Panc1 (cell line): Measurements from ENCODE around the gene MDN1. TPM values are rescaled to one million over a fixed set of nuclear protein-coding genes. Genes with fewer than 3 reads are reported as not detected.

Experiments
- ATAC-seq: fragments of 200-7000 bp; cut with Tn5 transposase; 2 replicates; pipeline ENCODE4 v1.9.1; 2020; ENCODE audit warnings: mild to moderate bottlenecking, moderate library complexity
- BruUV-seq: library from RNA; stranded (reverse); fragments of 400-500 nt; replicated peaks from 2 replicates; lab custom pipeline; 2021; lab: Mats Ljungman, UMichigan
- CTCF ChIA-PET: fragments of 300-600 bp; sonication (Branson Sonifier 250); formaldehyde crosslinking; loops from one replicate; lab custom pipeline; 2022; ENCODE audit warnings: antibody characterized with exemption; lab: Charles Lee
- POLR2A ChIA-PET: fragments of 300-600 bp; sonication (Branson Sonifier 250); formaldehyde crosslinking; loops from one replicate; lab custom pipeline; 2022; ENCODE audit warnings: antibody characterized with exemption; lab: Charles Lee
- DNase-seq: peaks from one replicate; pipeline ENCODE4 v3.0.0-alpha.2; 2010; ENCODE audit warnings: low read depth, low spot score
- H3K27ac ChIP-seq: 2 replicates; pipeline ENCODE4 v1.5.1; 2011; ENCODE audit warnings: mild to moderate bottlenecking, low read length, inconsistent platforms
- H3K27me3 ChIP-seq: fragments of 200-500 bp; sonication (Bioruptor generic); 2 replicates; pipeline ENCODE4 v1.6.0; 2014; ENCODE audit warnings: low read length, inconsistent platforms; ENCODE audit not compliant: control insufficient read depth, insufficient read depth
- H3K36me3 ChIP-seq: fragments of 200-500 bp; sonication (Bioruptor generic); 2 replicates; pipeline ENCODE4 v1.5.1; 2014; ENCODE audit warnings: inconsistent platforms, mild to moderate bottlenecking, low read length, moderate library complexity; ENCODE audit not compliant: control insufficient read depth, insufficient read depth
- H3K4me1 ChIP-seq: 2 replicates; pipeline ENCODE4 v1.5.1; 2011; ENCODE audit warnings: inconsistent platforms, mild to moderate bottlenecking, low read length, moderate library complexity; ENCODE audit not compliant: control insufficient read depth, insufficient read depth
- H3K4me3 ChIP-seq, 2 experiments: 2 replicates each; pipeline ENCODE4 v1.5.1; 2011 to 2012; ENCODE audit warnings: low read depth in 2 of 2, low read length in 2 of 2, mild to moderate bottlenecking in 2 of 2, inconsistent platforms in 1 of 2, moderate library complexity in 1 of 2
- H3K9me3 ChIP-seq: fragments of 200-500 bp; sonication (Bioruptor generic); 2 replicates; pipeline ENCODE4 v1.5.1; 2014; ENCODE audit warnings: low read depth, mild to moderate bottlenecking, inconsistent platforms, low read length, moderate library complexity; ENCODE audit not compliant: control insufficient read depth, insufficient read depth
- POLR2AphosphoS5 ChIP-seq: IDR thresholded peaks from 2 replicates; pipeline ENCODE4 v1.6.1; 2012; ENCODE audit warnings: mild to moderate bottlenecking, low read depth, low read length, moderate library complexity
- SIN3A ChIP-seq: IDR thresholded peaks from 2 replicates; pipeline ENCODE4 v1.6.1; 2012; ENCODE audit warnings: low read depth, mild to moderate bottlenecking, low read length, moderate library complexity, borderline replicate concordance; ENCODE audit not compliant: insufficient read depth
- TCF7L2 ChIP-seq: IDR thresholded peaks from 2 replicates; pipeline ENCODE4 v1.6.1; 2011; ENCODE audit warnings: mild to moderate bottlenecking, low read depth, low read length, inconsistent platforms
- in situ Hi-C: cut with HindIII; loops from 2 replicates; pipeline ENCODE4 v1.10.0; 2016; ENCODE audit warnings: low sequenced_read_pairs, low pct_unique_long_range_greater_than_20kb
- intact Hi-C: fragments of 100-400 bp; cut with micrococcal nuclease; formaldehyde crosslinking; loops from one replicate; pipeline ENCODE4 v1.10.0; 2022; ENCODE audit not compliant: unreplicated experiment
- total RNA-seq: library from RNA; stranded (reverse); gene quantifications from one replicate; pipeline ENCODE4 v1.2.1, GENCODE V29; 2021; ENCODE audit not compliant: unreplicated experiment
- TF ChIP-seq, protein P1 (sequence below): fragments of 450-650 bp; IDR thresholded peaks from 2 replicates; pipeline ENCODE4 v1.5.1; 2017; ENCODE audit warnings: mild to moderate bottlenecking
- TF ChIP-seq, protein P2 (sequence below), 2 experiments: IDR thresholded peaks; 2 replicates each; pipeline ENCODE4 v1.6.1; 2011 to 2012; ENCODE audit warnings: low read depth in 2 of 2, control low read depth in 1 of 2, low read length in 1 of 2, mild to moderate bottlenecking in 1 of 2, moderate library complexity in 1 of 2; ENCODE audit not compliant: insufficient read depth in 1 of 2

Gene MDN1
- total RNA-seq, 1 experiment from 2014 or later, result 47.8 TPM

DNA sequence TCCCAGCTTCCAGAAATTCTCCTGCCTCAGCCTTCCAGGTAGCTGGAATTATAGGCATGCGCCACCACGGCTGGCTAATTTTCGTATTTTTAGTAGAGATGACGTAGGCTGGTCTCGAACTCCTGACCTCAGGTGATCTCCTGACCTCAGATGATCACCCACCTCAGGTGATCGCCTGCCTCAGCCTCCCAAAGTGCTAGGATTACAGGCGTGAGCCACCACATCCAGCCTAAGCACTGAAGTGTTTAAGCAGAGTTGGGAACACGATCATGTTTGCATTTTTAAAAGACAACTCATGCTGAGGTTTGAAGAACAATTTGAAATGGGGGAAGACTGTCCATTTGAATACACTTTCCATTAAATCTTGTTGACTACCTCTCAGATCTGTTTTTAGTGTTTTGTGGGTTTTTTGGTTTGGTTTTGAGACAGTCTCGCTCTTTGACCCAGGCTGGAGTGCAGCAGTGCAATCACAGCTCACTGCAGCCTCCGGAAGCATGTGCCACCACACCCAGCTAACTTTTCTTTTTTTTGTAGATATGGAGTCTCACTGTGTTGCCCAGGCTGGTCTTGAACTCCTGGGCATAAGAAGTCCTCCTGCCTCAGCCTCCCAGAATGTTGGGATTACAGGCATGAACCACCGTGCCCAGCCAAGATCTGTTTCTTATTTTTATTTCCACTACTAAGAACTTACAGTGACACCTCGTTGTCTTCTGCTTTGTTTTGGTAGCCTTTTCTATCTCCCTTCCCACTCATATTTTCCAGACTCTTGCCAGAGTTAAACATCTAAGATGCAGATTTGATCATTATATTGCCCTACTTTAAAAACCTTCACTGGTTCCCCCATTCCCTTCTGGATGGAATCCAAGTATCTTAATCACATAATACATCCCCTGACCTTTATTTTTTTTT, 15.5 kb upstream of the MDN1 start:
- intact Hi-C loops (no loop called here), in situ Hi-C loops (no loop called here)
- Histone ChIP-seq H3K27me3 (no peaks in the 10 kb centered on the region), H3K36me3 (no peaks in the 10 kb centered on the region; the same call in 1 of the 2 replicates), H3K4me1 (peaks cover 5% of the 10 kb centered on the region), H3K27ac (no peak overlapping the region), H3K9me3 (no peaks in the 10 kb centered on the region), H3K4me3 (no peak overlapping the region)
- TF ChIP-seq, protein P1, sequence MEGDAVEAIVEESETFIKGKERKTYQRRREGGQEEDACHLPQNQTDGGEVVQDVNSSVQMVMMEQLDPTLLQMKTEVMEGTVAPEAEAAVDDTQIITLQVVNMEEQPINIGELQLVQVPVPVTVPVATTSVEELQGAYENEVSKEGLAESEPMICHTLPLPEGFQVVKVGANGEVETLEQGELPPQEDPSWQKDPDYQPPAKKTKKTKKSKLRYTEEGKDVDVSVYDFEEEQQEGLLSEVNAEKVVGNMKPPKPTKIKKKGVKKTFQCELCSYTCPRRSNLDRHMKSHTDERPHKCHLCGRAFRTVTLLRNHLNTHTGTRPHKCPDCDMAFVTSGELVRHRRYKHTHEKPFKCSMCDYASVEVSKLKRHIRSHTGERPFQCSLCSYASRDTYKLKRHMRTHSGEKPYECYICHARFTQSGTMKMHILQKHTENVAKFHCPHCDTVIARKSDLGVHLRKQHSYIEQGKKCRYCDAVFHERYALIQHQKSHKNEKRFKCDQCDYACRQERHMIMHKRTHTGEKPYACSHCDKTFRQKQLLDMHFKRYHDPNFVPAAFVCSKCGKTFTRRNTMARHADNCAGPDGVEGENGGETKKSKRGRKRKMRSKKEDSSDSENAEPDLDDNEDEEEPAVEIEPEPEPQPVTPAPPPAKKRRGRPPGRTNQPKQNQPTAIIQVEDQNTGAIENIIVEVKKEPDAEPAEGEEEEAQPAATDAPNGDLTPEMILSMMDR, result no peak
- no peak for TF ChIP-seq TCF7L2
- TF ChIP-seq, protein P2, sequence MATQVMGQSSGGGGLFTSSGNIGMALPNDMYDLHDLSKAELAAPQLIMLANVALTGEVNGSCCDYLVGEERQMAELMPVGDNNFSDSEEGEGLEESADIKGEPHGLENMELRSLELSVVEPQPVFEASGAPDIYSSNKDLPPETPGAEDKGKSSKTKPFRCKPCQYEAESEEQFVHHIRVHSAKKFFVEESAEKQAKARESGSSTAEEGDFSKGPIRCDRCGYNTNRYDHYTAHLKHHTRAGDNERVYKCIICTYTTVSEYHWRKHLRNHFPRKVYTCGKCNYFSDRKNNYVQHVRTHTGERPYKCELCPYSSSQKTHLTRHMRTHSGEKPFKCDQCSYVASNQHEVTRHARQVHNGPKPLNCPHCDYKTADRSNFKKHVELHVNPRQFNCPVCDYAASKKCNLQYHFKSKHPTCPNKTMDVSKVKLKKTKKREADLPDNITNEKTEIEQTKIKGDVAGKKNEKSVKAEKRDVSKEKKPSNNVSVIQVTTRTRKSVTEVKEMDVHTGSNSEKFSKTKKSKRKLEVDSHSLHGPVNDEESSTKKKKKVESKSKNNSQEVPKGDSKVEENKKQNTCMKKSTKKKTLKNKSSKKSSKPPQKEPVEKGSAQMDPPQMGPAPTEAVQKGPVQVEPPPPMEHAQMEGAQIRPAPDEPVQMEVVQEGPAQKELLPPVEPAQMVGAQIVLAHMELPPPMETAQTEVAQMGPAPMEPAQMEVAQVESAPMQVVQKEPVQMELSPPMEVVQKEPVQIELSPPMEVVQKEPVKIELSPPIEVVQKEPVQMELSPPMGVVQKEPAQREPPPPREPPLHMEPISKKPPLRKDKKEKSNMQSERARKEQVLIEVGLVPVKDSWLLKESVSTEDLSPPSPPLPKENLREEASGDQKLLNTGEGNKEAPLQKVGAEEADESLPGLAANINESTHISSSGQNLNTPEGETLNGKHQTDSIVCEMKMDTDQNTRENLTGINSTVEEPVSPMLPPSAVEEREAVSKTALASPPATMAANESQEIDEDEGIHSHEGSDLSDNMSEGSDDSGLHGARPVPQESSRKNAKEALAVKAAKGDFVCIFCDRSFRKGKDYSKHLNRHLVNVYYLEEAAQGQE (IDR thresholded peaks at IDR 0.05; ENCODE audit: insufficient read depth in 1 of 2, low read depth in 2 of 2, low read length in 1 of 2), result no peak
- TF ChIP-seq SIN3A, result no peak
- no peak for TF ChIP-seq POLR2AphosphoS5
- DNase-seq (no peak), ATAC-seq (no peak)
- CTCF ChIA-PET, result no interaction called here
- no TSS peak for BruUV-seq
- POLR2A ChIA-PET, result interaction anchor here (0.6 to 0.7 kb wide), 2 partner anchors 16 to 359 kb away, joined by 4 to 5 read pairs; no protein-coding TSS in a partner anchor

DNA sequence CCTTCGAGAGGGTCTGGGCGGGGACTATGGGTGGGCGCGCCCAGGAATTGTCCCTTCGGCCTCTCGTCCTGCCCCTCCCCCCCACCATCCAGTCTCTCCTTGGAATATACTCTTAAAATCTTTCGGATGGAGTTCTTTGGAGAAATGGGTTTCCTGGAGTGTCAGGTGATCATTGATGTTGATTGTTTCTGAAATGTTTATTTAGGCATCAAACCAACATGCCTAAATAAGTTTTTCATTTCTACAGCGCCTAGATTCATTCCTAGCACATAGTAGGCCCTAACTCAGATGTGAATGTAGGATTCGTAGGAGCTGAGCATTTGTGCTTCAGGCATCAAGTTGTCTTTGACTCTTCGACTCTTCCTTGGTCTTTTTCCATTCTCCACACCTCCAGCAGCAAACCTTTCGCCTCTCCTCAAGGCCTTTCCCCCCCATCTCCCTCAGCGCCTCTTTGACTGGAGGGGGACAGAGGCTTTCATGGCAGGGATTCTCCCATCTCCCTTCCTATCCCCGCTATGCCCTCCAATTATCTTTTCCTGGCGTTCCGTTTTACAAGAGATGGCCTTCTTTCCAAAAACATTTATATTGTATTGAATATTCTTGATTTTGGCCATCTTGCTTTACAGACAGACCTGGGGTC, 10.7 kb upstream of the MDN1 start:
- H3K4me3 ChIP-seq, result peak overlapping the region; percentile 81 to 97
- TSS peak; percentile 75 for BruUV-seq

More for the DNA sequence above, 10.7 kb upstream of the MDN1 start:
- no peaks in the 10 kb centered on the region for H3K27me3 ChIP-seq
- ATAC-seq, result no peak
- in situ Hi-C loops, result no loop called here
- TF ChIP-seq POLR2AphosphoS5 (peak; percentile 18; the same call in 1 of the 2 replicates), SIN3A (no peak)
- no peak for DNase-seq
- CTCF ChIA-PET, result no interaction called here
- POLR2A ChIA-PET, result no interaction called here
- no peaks in the 10 kb centered on the region; the same call in 1 of the 2 replicates for H3K36me3 ChIP-seq
- H3K4me1 ChIP-seq, result peaks cover 5% of the 10 kb centered on the region
- intact Hi-C loops, result no loop called here
- H3K27ac ChIP-seq, result peak overlapping the region; percentile 91
- H3K9me3 ChIP-seq, result no peaks in the 10 kb centered on the region
